HepG2 (cell line): ENCODE measurements around the gene KMT2B. TPM values are rescaled to one million over a fixed set of nuclear protein-coding genes. Genes with fewer than 3 reads are reported as not detected.

ENCODE experiments used
- ATAC-seq: fragments of 200-7000 bp; cut with Tn5 transposase; 3 replicates; pipeline ENCODE4 v1.9.1; 2020; ENCODE audit warnings: mild to moderate bottlenecking, moderate library complexity
- BruUV-seq: library from RNA; stranded (reverse); fragments of 400-500 nt; replicated peaks from 2 replicates; lab custom pipeline; 2021; lab: Mats Ljungman, UMichigan
- CTCF ChIA-PET: fragments of 300-600 bp; formaldehyde crosslinking; extraction: SDS; loops from one replicate; lab custom pipeline; 2021; ENCODE audit warnings: low total read pairs, inconsistent platforms, low intra/inter-chr PET ratio; lab: Yijun Ruan, JAX
- POLR2A ChIA-PET: fragments of 350-600 bp; sonication (Branson Sonifier 250); formaldehyde crosslinking; loops from one replicate; lab custom pipeline; 2020; ENCODE audit warnings: antibody characterized with exemption, inconsistent platforms; lab: Yijun Ruan, JAX
- DNase-seq: peaks from one replicate; pipeline ENCODE4 v3.0.0-alpha.2; 2015; ENCODE audit warnings: low spot score
- FAIRE-seq: peaks from 3 replicates; lab custom pipeline; 2011; peaks lifted over from hg19 to GRCh38; lab: Jason Lieb, UNC
- H2AFZ ChIP-seq: one replicate; pipeline ENCODE4 v1.6.1; 2011; ENCODE audit warnings: low read length, inconsistent platforms
- H3K27ac ChIP-seq: fragments of 300-600 bp; 3 replicates; pipeline ENCODE4 v1.8.0; 2011; ENCODE audit warnings: mixed run types, mild to moderate bottlenecking, mixed read lengths, low read length, inconsistent platforms; ENCODE audit not compliant: insufficient read depth; ENCODE audit errors: extremely low read length
- H3K27me3 ChIP-seq, 2 experiments: fragments of 200-600 bp in 1 of 2; 2 replicates in 1 of 2; 3 replicates in 1 of 2; pipeline versions ENCODE4 v1.6.0 to v1.8.0; 2011; ENCODE audit warnings: low read length in 2 of 2, mild to moderate bottlenecking in 2 of 2, moderate library complexity in 2 of 2, inconsistent platforms in 1 of 2; ENCODE audit not compliant: insufficient read depth in 2 of 2, control insufficient read depth in 1 of 2
- H3K36me3 ChIP-seq, 2 experiments: fragments of 200-600 bp in 1 of 2; replicated peaks in 1 of 2; 2 replicates in 1 of 2; 3 replicates in 1 of 2; pipeline versions ENCODE4 v1.5.1 to v1.8.0; 2011; ENCODE audit warnings: low read length in 2 of 2, inconsistent platforms in 1 of 2; ENCODE audit not compliant: insufficient read depth in 2 of 2, control insufficient read depth in 1 of 2
- H3K4me1 ChIP-seq: 2 replicates; pipeline ENCODE4 v1.5.1; 2012; ENCODE audit warnings: low read length, inconsistent platforms; ENCODE audit not compliant: insufficient read depth
- H3K4me2 ChIP-seq: 2 replicates; pipeline ENCODE4 v1.6.0; 2011; ENCODE audit warnings: low read depth, low read length, inconsistent platforms
- H3K4me3 ChIP-seq, 3 experiments: fragments of 200-600 bp in 1 of 3; sonication (generic), shearing (Covaris generic) in 1 of 3; replicated peaks in 1 of 3; 2 replicates each; pipeline ENCODE4 v1.5.1; 2011 to 2016; ENCODE audit warnings: low read length in 3 of 3, inconsistent platforms in 2 of 3, low read depth in 2 of 3, mild to moderate bottlenecking in 2 of 3, control low read depth in 1 of 3, mixed read lengths in 1 of 3; ENCODE audit not compliant: insufficient read depth in 1 of 3
- H3K79me2 ChIP-seq: one replicate; pipeline ENCODE4 v1.6.1; 2011; ENCODE audit warnings: low read length, inconsistent platforms; ENCODE audit not compliant: insufficient read depth
- H3K9ac ChIP-seq: 2 replicates; pipeline ENCODE4 v1.6.0; 2011; ENCODE audit warnings: mild to moderate bottlenecking, low read depth, low read length, inconsistent platforms; ENCODE audit not compliant: insufficient read depth
- H3K9me3 ChIP-seq: 2 replicates; pipeline ENCODE4 v1.5.1; 2012; ENCODE audit warnings: mild to moderate bottlenecking, low read length
- H4K20me1 ChIP-seq: 2 replicates; pipeline ENCODE4 v1.6.0; 2011; ENCODE audit warnings: inconsistent platforms, mild to moderate bottlenecking, low read length, moderate library complexity; ENCODE audit not compliant: insufficient read depth
- DZIP1 ChIP-seq: sonication (generic); formaldehyde crosslinking; IDR thresholded peaks from 2 replicates; pipeline ENCODE4 v1.5.0; 2020; ENCODE audit warnings: mild to moderate bottlenecking, missing genetic modification reagents
- HNRNPLL ChIP-seq: fragments of 200-400 bp; formaldehyde crosslinking; IDR thresholded peaks from 2 replicates; pipeline ENCODE4 v1.6.1; 2017; ENCODE audit warnings: mild to moderate bottlenecking, low read depth, low read length; ENCODE audit not compliant: poor library complexity, severe bottlenecking
- ZBTB33 ChIP-seq: sonication (generic); formaldehyde crosslinking; IDR thresholded peaks from 2 replicates; pipeline ENCODE4 v1.4.0; 2020; ENCODE audit warnings: missing genetic modification reagents
- ZBTB40 ChIP-seq, 2 experiments: fragments of 450-650 bp in 1 of 2; sonication (generic) in 1 of 2; formaldehyde crosslinking in 1 of 2; IDR thresholded peaks; 2 replicates each; pipeline versions ENCODE4 v1.6.1 to v1.8.0; 2016 to 2022; ENCODE audit warnings: antibody characterized with exemption in 1 of 2, mild to moderate bottlenecking in 1 of 2, missing genetic modification reagents in 1 of 2
- WGBS: methylation state at CpG from one replicate; pipeline ENCODE4 v1.1.6; 2017; ENCODE audit warnings: low lambda C conversion rate; 5-methylcytosine and 5-hydroxymethylcytosine counted together
- in situ Hi-C: cut with HindIII; loops from 2 replicates; pipeline ENCODE4 v1.10.0; 2017; ENCODE audit warnings: low pct_unique_long_range_greater_than_20kb; ENCODE audit not compliant: extremely low pct_ligation_motif_present
- intact Hi-C: fragments of 100-400 bp; cut with micrococcal nuclease; formaldehyde crosslinking; loops from one replicate; pipeline ENCODE4 v1.10.0; 2022; ENCODE audit not compliant: unreplicated experiment
- polyA plus RNA-seq, 8 experiments: library from polyadenylated mRNA; depleted of rRNA in 3 of 8; stranded (reverse) in 7 of 8; unstranded in 1 of 8; fragments of >200 nt; fragmentation: Illumina TruSeq in 4 of 8; extraction: Trizol in 4 of 8; gene quantifications; 2 replicates each; pipeline versions ENCODE4 v1.2.1 to v1.2.3, GENCODE V29; 2011 to 2016; ENCODE audit warnings: low read depth in 4 of 8, missing spikeins in 1 of 8, mixed read lengths in 1 of 8; ENCODE audit not compliant: insufficient read depth in 1 of 8
- total RNA-seq, 5 experiments: library from RNA; depleted of rRNA; stranded (reverse); fragments of >200 nt; fragmentation: Illumina TruSeq; extraction: Trizol; gene quantifications; 2 replicates each; pipeline ENCODE4 v1.2.3, GENCODE V29; 2016; ENCODE audit warnings: low read depth in 1 of 5

The KMT2B gene
- total and polyA plus RNA-seq, 2 of the 13 experiments (the other 11 are each of a cell fraction or from before 2014, with no cell fraction given), result 6.2 to 16.9 TPM

GRCh38 chr19:35776102-35776788 is 58.4 kb downstream of the KMT2B start:
- intact Hi-C loops (loop anchor here (5.0 kb wide), 1 partner anchor 36 kb away; the partner anchor contains the start of gene PRODH2), in situ Hi-C loops (no loop called here)
- H2AFZ ChIP-seq, result no peak overlapping the region
- FAIRE-seq (no peak), ATAC-seq (no peak), DNase-seq (no peak)
- 0 out of 2 replicates have a peak overlapping the region, but pooled peaks have one; percentile 11 for H3K9ac ChIP-seq
- no peaks in the 10 kb centered on the region for H3K9me3 ChIP-seq
- no peaks in the 10 kb centered on the region for H4K20me1 ChIP-seq
- ChIA-PET CTCF (no interaction called here), POLR2A (interaction anchor here (1.0 to 1.8 kb wide), 4 partner anchors 8 to 36 kb away, joined by 3 to 6 read pairs (median 3); partner anchors contain the start of genes LIN37, PSENEN and U2AF1L4)
- BruUV-seq, result TSS peak; percentile 46
- H3K4me3 ChIP-seq, result peak overlapping the region; percentile 62 to 78 (median 75); a peak in 5 of 6 replicates
- WGBS, result 66% methylated on average over 13 of the region's 13 CpGs
- peaks cover 0 to 1% of the 10 kb centered on the region in 2 experiments; a peak in 2 of 5 replicates for H3K36me3 ChIP-seq
- H3K4me1 ChIP-seq, result peaks cover 38% of the 10 kb centered on the region
- H3K4me2 ChIP-seq, result peak overlapping the region; percentile 89
- H3K27ac ChIP-seq, result no peak overlapping the region
- no peaks in the 10 kb centered on the region for H3K79me2 ChIP-seq
- TF ChIP-seq ZBTB40 (IDR thresholded peaks at IDR 0.05) (no peak), ZBTB40 (CRISPR knock-in tag; IDR thresholded peaks at IDR 0.05) (peak; percentile 30; the same call in 1 of the 2 replicates), DZIP1 (CRISPR knock-in tag) (0 out of 2 replicates have a peak, but pooled peaks have one; percentile 53), ZBTB33 (CRISPR knock-in tag) (no peak), HNRNPLL (peak; percentile 2)
- H3K27me3 ChIP-seq, result no peaks in the 10 kb centered on the region
